ENCODE measurements around the gene G6PD.
"Not testable (repeated sequence)": the region's sequence is repeated elsewhere in the genome, so short reads cannot be mapped to it uniquely, and the experiment has no call there.

G6PD gene

GRCh38 chrX:154546354-154547244 is at the start of gene G6PD:
Gene G6PD, minus strand, starts transcription at chrX:154546846. Its CDS starts 691 bp downstream, at chrX:154546155.
- peak; percentile 68 for DNase-seq (ENCODE audit: insufficient read length, low spot score)
- peak; percentile 46; the same call in 1 of the 2 replicates for TF ChIP-seq POLR2A (IDR thresholded peaks at IDR 0.05; ENCODE audit: low read depth, low read length)
- FAIRE-seq: no peak

- no peak for FAIRE-seq
These were observed 49.1 kb upstream of the G6PD start for GRCh38 chrX:154595559-154596249.

GRCh38 chrX:154594491-154594890 is 47.8 kb upstream of the G6PD start:
- no peak for FAIRE-seq
- no peak for TF ChIP-seq POLR2A (IDR thresholded peaks at IDR 0.05; ENCODE audit: low read depth, low read length)
- no peak for DNase-seq (ENCODE audit: insufficient read length, low spot score)

More at GRCh38 chrX:154595559-154596249, 49.1 kb upstream of the G6PD start:
- TF ChIP-seq POLR2A (IDR thresholded peaks at IDR 0.05; ENCODE audit: low read depth, low read length): no peak
- DNase-seq (ENCODE audit: insufficient read length, low spot score): no peak

- no peak for FAIRE-seq
- TF ChIP-seq POLR2A (IDR thresholded peaks at IDR 0.05; ENCODE audit: low read depth, low read length): no peak
- no peak for DNase-seq (ENCODE audit: insufficient read length, low spot score)
These were observed 46.6 kb upstream of the G6PD start for GRCh38 chrX:154593201-154593600.

- no peak for TF ChIP-seq POLR2A (IDR thresholded peaks at IDR 0.05; ENCODE audit: low read depth, low read length)
- DNase-seq (ENCODE audit: insufficient read length, low spot score) (no peak), FAIRE-seq (no peak)
These were observed 45.9 kb upstream of the G6PD start for GRCh38 chrX:154592505-154592904.

- not testable (repeated sequence) for DNase-seq (ENCODE audit: insufficient read length, low spot score)
- peak; percentile 60 for FAIRE-seq
These were observed 43.8 kb upstream of the G6PD start for GRCh38 chrX:154590415-154590814.

GRCh38 chrX:154584585-154585183 is 38.0 kb upstream of the G6PD start, which contains the start of gene CTAG1A:
Gene CTAG1A, plus strand, starts transcription at chrX:154585133. Its CDS starts 74 bp downstream, at chrX:154585207.
- FAIRE-seq; DNase-seq (ENCODE audit: insufficient read length, low spot score): not testable (repeated sequence)

GRCh38 chrX:154582994-154583393 is 36.3 kb upstream of the G6PD start:
- not testable (repeated sequence) for DNase-seq (ENCODE audit: insufficient read length, low spot score); FAIRE-seq

- peak; percentile 84 for FAIRE-seq
- DNase-seq (ENCODE audit: insufficient read length, low spot score): not testable (repeated sequence)
These were observed 28.4 kb upstream of the G6PD start for GRCh38 chrX:154575076-154575475.

GRCh38 chrX:154573061-154573460 is 26.4 kb upstream of the G6PD start:
- not testable (repeated sequence) for FAIRE-seq; DNase-seq (ENCODE audit: insufficient read length, low spot score)

GRCh38 chrX:154570361-154570760 is 23.7 kb upstream of the G6PD start:
- FAIRE-seq; DNase-seq (ENCODE audit: insufficient read length, low spot score): not testable (repeated sequence)

GRCh38 chrX:154562295-154562694 is 15.6 kb upstream of the G6PD start:
- not testable (repeated sequence) for DNase-seq (ENCODE audit: insufficient read length, low spot score); FAIRE-seq

- not testable (repeated sequence) for DNase-seq (ENCODE audit: insufficient read length, low spot score); FAIRE-seq
These were observed 13.7 kb upstream of the G6PD start for GRCh38 chrX:154560326-154560725.

GRCh38 chrX:154558896-154559295 is 12.2 kb upstream of the G6PD start:
- FAIRE-seq; DNase-seq (ENCODE audit: insufficient read length, low spot score): not testable (repeated sequence)

GRCh38 chrX:154558060-154558690 is 11.5 kb upstream of the G6PD start:
- DNase-seq (ENCODE audit: insufficient read length, low spot score); FAIRE-seq: not testable (repeated sequence)

GRCh38 chrX:154552112-154552806 is 5.6 kb upstream of the G6PD start:
- FAIRE-seq; DNase-seq (ENCODE audit: insufficient read length, low spot score): not testable (repeated sequence)

Measured in H54 (cell line).